ENCODE results near the gene PRADC1. TPM values are rescaled to one million over a fixed set of nuclear protein-coding genes. Genes with fewer than 3 reads are reported as not detected.

Gene PRADC1
- total RNA-seq, 8 experiments from 2014 or later = 13.2 to 19.5 (median 16.0) TPM

- in situ Hi-C loops (cut with MboI; ENCODE audit: low pct_unique_long_range_greater_than_20kb in 2 of 9, low sequenced_read_pairs in 9 of 9, unreplicated experiment in 9 of 9) = no loop called here
- H3K4me3 ChIP-seq = no peak overlapping the region
- 33 to 100% (median 100%) methylated on average over 1 to 2 of the region's 2 CpGs; no CpG with 5 or more reads in 3 of the 10 experiments for WGBS, 10 experiments
- no peak overlapping the region for H3K27ac ChIP-seq
- H3K4me1 ChIP-seq (replicated peaks in 1 of 2) = peaks cover 13 to 17% of the 10 kb centered on the region in 2 donors
- ATAC-seq (replicated peaks in 6 of 8) = no peak
These were observed 15.2 kb downstream of the PRADC1 start for GRCh38 chr2:73217826-73218225.

DNA sequence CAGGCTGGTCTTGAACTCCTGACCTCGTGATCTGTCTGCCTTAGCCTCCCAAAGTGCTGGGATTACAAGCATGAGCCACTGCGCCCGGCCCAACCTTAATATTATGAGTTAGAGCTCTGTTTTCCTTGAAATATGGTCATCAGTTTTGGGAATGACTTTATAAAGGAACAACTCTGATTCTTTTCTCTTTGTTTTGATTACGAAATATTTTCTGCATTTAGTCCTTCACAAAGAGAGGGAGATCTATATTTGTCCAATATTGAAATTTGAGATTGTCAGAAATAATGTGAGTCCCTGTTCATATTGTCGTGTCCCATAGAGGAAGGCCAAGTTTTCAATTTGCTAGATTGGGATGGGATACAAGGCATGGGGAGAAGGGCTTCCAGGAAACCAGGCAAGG is 15.9 kb downstream of the PRADC1 start:
- no peak overlapping the region for H3K27ac ChIP-seq
- H3K4me3 ChIP-seq = no peak overlapping the region
- H3K4me1 ChIP-seq (replicated peaks in 1 of 2) = peaks cover 15 to 19% of the 10 kb centered on the region in 2 donors
- in situ Hi-C loops (cut with MboI; ENCODE audit: low pct_unique_long_range_greater_than_20kb in 2 of 9, low sequenced_read_pairs in 9 of 9, unreplicated experiment in 9 of 9) = no loop called here
- WGBS, 10 experiments = 84 to 100% (median 95%) methylated on average over 1 to 5 of the region's 5 CpGs; no CpG with 5 or more reads in 2 of the 10 experiments
- no peak for ATAC-seq (replicated peaks in 6 of 8)

- Histone ChIP-seq H3K4me1 (replicated peaks in 1 of 2) (peaks cover 15 to 19% of the 10 kb centered on the region in 2 donors), H3K4me3 (peak overlapping the region; percentile 48 to 91 (median 71)), H3K27ac (peak overlapping the region in 1 of 2 donors; percentile 19)
- no peak for ATAC-seq (replicated peaks in 6 of 8)
- in situ Hi-C loops (cut with MboI; ENCODE audit: low pct_unique_long_range_greater_than_20kb in 2 of 9, low sequenced_read_pairs in 9 of 9, unreplicated experiment in 9 of 9) = no loop called here
- 0 to 77% (median 50%) methylated on average over 1 to 4 of the region's 4 CpGs; no CpG with 5 or more reads in 3 of the 10 experiments for WGBS, 10 experiments
These were observed 17.8 kb downstream of the PRADC1 start for GRCh38 chr2:73215254-73215653.

DNA sequence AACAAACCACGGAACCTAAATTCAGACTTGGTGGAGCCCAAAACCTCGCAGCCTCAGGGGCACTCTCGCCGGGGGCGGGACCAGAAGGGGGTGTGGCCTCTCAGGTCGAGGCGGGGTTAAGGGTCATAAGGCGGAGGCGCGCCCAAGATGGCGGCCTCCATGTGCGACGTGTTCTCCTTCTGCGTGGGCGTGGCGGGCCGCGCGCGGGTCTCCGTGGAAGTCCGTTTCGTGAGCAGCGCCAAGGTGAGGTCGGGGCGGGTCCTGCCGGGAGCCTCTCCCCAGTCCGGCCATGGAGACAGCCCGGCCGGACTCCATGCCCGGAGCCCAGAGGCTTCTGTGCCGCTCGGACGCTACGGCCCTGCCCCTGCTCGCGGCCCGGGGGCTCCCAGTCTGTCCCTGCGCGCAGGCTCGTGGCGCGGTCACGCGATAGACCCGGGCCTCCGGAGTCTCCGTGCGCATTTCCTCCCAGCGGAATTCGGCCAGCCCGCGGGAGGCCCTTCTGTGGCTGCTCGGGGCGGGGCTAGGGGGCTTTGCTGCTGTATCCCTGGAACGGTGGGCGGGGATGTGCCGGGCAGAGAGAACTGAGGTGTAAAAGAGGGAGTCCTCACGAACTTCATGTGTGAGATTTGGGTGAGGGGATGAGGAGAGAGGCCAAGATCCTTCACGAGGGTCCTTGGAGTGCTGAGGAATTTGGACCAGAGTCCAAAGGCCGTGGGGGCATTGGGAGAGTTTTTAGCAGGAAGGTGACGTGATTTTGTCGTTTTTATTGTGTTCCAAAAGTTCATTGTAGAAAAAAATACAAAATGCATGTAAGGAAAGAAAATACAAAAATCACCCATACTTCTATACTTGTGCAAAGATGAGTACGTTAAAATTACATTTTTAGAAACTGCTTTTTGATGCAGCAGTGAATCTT is 18.7 kb downstream of the PRADC1 start, which contains the start of gene SMYD5:
Gene SMYD5 (plus strand): TSS at position 126 of the 916 bp plus-strand sequence. CDS start 22 bp downstream, at position 148.
- 0 to 7% (median 0%) methylated on average over 1 to 14 of the region's 64 CpGs for WGBS, 10 experiments
- in situ Hi-C loops (cut with MboI; ENCODE audit: low pct_unique_long_range_greater_than_20kb in 2 of 9, low sequenced_read_pairs in 9 of 9, unreplicated experiment in 9 of 9) = no loop called here
- peak within 1 kb of the TSS; percentile 88 to 97 for H3K27ac ChIP-seq
- peak within 1 kb of the TSS; percentile 48 to 91 (median 71) for H3K4me3 ChIP-seq
- ATAC-seq (replicated peaks in 6 of 8) = peak; percentile 80 to 93 (median 91)
- H3K4me1 ChIP-seq (replicated peaks in 1 of 2) = peaks cover 15 to 19% of the 10 kb centered on the region in 2 donors

DNA sequence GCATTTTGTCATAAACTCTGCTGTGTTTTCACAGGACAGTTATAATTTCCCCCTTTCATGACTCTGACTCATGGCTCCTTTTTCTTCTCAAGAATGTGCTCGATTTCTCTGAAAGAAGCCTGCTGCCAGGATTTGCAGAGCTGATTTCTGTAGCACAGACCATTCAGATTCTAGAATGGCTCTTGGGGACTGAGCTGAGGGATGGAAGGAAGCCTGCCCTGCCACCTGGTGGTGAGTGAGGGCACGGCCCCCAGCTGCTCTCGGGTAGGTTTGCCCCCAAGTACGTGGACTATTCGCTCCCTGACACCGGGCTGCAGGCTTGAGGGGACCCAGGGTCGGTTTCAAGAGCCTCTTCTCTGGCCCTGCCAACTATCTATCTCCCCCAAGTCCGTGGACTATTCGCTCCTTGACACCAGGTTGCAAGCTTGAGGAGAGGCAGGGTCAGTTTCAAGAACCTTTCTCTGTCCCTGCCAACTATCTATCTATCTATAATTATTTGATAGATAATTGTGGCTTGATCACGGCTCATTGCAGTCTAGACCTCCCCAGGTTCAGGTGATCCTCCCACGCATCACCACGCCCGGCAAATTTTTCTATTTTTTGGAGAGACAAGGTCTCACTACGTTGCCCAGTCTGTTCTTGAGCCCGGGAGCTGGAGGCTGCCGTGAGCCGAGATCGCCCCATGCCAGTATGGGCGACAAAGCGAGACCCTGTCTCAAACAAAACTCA is 20.4 kb downstream of the PRADC1 start:
- in situ Hi-C loops (cut with MboI; ENCODE audit: low pct_unique_long_range_greater_than_20kb in 2 of 9, low sequenced_read_pairs in 9 of 9, unreplicated experiment in 9 of 9) = no loop called here
- ATAC-seq (replicated peaks in 6 of 8) = peak; percentile 31 to 72 (median 50)
- peak overlapping the region in 1 of 2 donors; percentile 47 for H3K27ac ChIP-seq
- peaks cover 15 to 19% of the 10 kb centered on the region in 2 donors for H3K4me1 ChIP-seq (replicated peaks in 1 of 2)
- H3K4me3 ChIP-seq = no peak overlapping the region
- 7 to 81% (median 70%) methylated on average over 2 to 11 of the region's 20 CpGs; no CpG with 5 or more reads in 1 of the 10 experiments for WGBS, 10 experiments

DNA sequence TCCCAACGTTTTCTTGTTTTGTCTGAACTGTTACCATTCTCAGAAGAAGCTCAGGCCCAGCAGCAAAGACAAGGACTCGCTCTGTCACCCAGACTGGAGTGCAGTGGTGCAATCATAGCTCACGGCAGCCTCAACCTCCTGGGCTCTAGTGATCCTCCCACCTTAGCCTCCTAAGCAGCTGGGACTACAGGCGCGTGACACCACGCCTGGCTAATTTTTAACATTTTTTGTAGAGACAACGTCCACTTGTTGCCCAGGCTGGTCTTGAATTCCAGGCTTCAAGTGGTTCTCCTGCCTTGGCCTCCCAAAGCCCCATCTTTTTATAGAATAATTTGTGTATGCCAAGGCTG is 21.0 kb downstream of the PRADC1 start:
- Histone ChIP-seq H3K27ac (no peak overlapping the region), H3K4me3 (no peak overlapping the region), H3K4me1 (replicated peaks in 1 of 2) (peaks cover 15 to 19% of the 10 kb centered on the region in 2 donors)
- WGBS, 10 experiments = 17 to 81% (median 56%) methylated on average over 1 to 7 of the region's 7 CpGs; no CpG with 5 or more reads in 3 of the 10 experiments
- in situ Hi-C loops (cut with MboI; ENCODE audit: low pct_unique_long_range_greater_than_20kb in 2 of 9, low sequenced_read_pairs in 9 of 9, unreplicated experiment in 9 of 9) = no loop called here
- no peak for ATAC-seq (replicated peaks in 6 of 8)

GRCh38 chr2:73210696-73211095 is 22.3 kb downstream of the PRADC1 start:
- peaks cover 15 to 19% of the 10 kb centered on the region in 2 donors for H3K4me1 ChIP-seq (replicated peaks in 1 of 2)
- in situ Hi-C loops (cut with MboI; ENCODE audit: low pct_unique_long_range_greater_than_20kb in 2 of 9, low sequenced_read_pairs in 9 of 9, unreplicated experiment in 9 of 9) = no loop called here
- no peak overlapping the region for H3K27ac ChIP-seq
- 28 to 86% (median 74%) methylated on average over 1 to 4 of the region's 6 CpGs; no CpG with 5 or more reads in 1 of the 10 experiments for WGBS, 10 experiments
- ATAC-seq (replicated peaks in 6 of 8) = no peak
- no peak overlapping the region for H3K4me3 ChIP-seq

DNA sequence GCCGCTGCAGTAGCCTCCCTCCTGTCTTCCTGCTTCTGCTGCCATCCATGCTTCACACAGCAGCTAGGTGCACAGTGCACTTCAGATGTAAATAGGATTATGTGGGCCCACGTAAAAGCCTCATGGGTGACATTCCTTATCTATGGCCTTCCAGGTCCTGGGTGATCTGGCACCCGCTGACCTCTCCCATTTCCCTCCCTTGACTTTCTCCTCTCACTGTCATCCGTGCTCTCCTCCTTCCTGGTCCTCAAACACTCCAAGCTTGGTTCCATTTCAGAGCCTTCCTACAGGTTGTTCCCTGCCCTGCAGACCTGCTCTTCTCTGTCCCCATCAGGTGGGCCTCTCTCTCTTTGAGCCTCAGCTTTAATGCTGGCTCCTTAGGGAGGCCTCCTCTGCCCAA is 23.0 kb downstream of the PRADC1 start:
- in situ Hi-C loops (cut with MboI; ENCODE audit: low pct_unique_long_range_greater_than_20kb in 2 of 9, low sequenced_read_pairs in 9 of 9, unreplicated experiment in 9 of 9) = no loop called here
- Histone ChIP-seq H3K4me1 (replicated peaks in 1 of 2) (peaks cover 8 to 13% of the 10 kb centered on the region in 2 donors), H3K27ac (no peak overlapping the region), H3K4me3 (no peak overlapping the region)
- WGBS, 10 experiments = 20 to 100% (median 60%) methylated on average over 1 to 4 of the region's 4 CpGs; no CpG with 5 or more reads in 1 of the 10 experiments
- ATAC-seq (replicated peaks in 6 of 8) = no peak

DNA sequence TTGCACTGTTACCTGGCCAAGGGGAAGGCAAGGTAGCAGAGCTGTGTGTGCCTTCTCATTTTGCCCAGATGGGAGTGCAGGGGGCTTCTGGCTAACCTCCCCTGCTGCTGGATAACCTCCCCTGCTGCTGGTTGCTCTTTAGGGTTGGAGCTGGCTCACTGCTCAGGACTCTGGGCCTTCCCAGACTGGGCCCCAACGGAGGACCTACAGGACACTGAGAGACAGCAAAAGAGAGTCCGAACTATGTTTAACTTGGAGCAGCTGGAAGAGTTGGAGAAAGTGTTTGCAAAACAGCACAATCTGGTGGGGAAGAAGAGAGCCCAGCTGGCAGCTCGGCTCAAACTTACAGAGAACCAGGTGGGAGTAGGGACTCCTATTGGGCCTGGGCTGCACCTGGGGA is 24.8 kb downstream of the PRADC1 start:
- 0 to 90% (median 65%) methylated on average over 1 to 3 of the region's 3 CpGs; no CpG with 5 or more reads in 3 of the 10 experiments for WGBS, 10 experiments
- in situ Hi-C loops (cut with MboI; ENCODE audit: low pct_unique_long_range_greater_than_20kb in 2 of 9, low sequenced_read_pairs in 9 of 9, unreplicated experiment in 9 of 9) = no loop called here
- ATAC-seq (replicated peaks in 6 of 8) = no peak
- no peak overlapping the region for H3K27ac ChIP-seq
- H3K4me1 ChIP-seq (replicated peaks in 1 of 2) = peaks cover 2 to 6% of the 10 kb centered on the region in 2 donors
- no peak overlapping the region for H3K4me3 ChIP-seq

DNA sequence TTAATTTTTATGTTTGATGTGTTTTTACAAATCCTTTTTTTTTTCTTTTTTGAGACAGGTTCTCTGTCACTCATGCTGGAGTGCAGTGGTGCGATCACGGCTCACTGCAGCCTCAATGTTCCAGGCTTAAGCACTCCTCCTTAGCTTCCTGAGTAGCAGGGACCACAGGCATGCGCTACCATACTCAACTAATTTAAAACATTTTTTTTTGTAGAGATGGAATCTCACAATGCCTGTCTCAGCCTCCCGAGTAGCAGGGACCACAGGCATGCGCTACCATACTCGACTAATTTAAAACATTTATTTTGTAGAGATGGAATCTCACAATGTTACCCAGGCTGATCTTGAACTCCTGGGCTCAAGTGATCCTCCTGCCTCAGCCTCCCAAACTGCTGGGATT is 27.4 kb downstream of the PRADC1 start:
- H3K27ac ChIP-seq = no peak overlapping the region
- no peaks in the 10 kb centered on the region for H3K4me1 ChIP-seq (replicated peaks in 1 of 2)
- WGBS, 10 experiments = 0 to 100% (median 80%) methylated on average over 2 to 6 of the region's 6 CpGs
- no peak overlapping the region for H3K4me3 ChIP-seq
- ATAC-seq (replicated peaks in 6 of 8) = no peak
- in situ Hi-C loops (cut with MboI; ENCODE audit: low pct_unique_long_range_greater_than_20kb in 2 of 9, low sequenced_read_pairs in 9 of 9, unreplicated experiment in 9 of 9) = no loop called here

GRCh38 chr2:73203055-73203681 is 29.9 kb downstream of the PRADC1 start:
- Histone ChIP-seq H3K4me3 (no peak overlapping the region), H3K27ac (no peak overlapping the region), H3K4me1 (replicated peaks in 1 of 2) (no peaks in the 10 kb centered on the region)
- ATAC-seq (replicated peaks in 6 of 8) = peak in 7 of 8 experiments; percentile 15 to 72 (median 31)
- 0 to 20% (median 5%) methylated on average over 2 to 19 of the region's 44 CpGs; no CpG with 5 or more reads in 2 of the 10 experiments for WGBS, 10 experiments
- in situ Hi-C loops (cut with MboI; ENCODE audit: low pct_unique_long_range_greater_than_20kb in 2 of 9, low sequenced_read_pairs in 9 of 9, unreplicated experiment in 9 of 9) = no loop called here

- in situ Hi-C loops (cut with MboI; ENCODE audit: low pct_unique_long_range_greater_than_20kb in 2 of 9, low sequenced_read_pairs in 9 of 9, unreplicated experiment in 9 of 9) = no loop called here
- ATAC-seq (replicated peaks in 6 of 8) = peak; percentile 21 to 47 (median 38)
- H3K4me3 ChIP-seq = no peak within 1 kb of the TSS
- WGBS, 10 experiments = 0 to 28% (median 10%) methylated on average over 1 to 25 of the region's 87 CpGs; no CpG with 5 or more reads in 3 of the 10 experiments
- no peaks in the 10 kb centered on the region for H3K4me1 ChIP-seq (replicated peaks in 1 of 2)
- H3K27ac ChIP-seq = no peak within 1 kb of the TSS
These were observed 30.6 kb downstream of the PRADC1 start, which contains the start of gene NOTO for GRCh38 chr2:73202156-73203054. TSS of gene NOTO (plus strand) at chr2:73202574. CDS start at chr2:73202667, 93 bp downstream.
